ENCODE results near the gene THBD. TPM values are rescaled to one million over a fixed set of nuclear protein-coding genes. Genes with fewer than 3 reads are reported as not detected.

THBD gene
- polyA plus RNA-seq, 3 donors = 7.4 to 194 (median 30.2) TPM

DNA sequence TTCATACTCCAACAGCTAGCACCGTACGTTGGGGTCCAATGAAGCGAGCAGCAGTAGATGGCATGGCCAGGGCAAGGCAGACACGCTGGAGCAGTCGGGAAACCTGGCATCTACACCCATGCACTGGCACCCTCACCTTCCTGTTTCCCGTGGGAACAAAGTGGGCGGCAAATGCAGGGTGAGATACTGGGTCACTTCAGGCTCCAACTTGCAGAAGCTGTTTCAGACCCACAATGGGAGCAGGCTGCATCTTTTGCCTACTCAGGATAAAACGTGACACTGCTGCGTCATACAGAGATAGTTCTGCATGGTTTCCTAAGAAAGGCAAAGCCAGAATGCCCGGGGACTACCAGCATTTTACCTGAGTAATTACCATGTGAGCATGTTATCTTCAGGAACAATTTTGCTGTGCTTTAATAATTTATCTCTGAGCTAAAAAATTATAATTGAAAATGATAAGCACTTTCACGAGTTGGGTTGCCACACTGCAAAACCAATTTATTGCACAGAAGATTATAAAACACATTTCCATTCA, 47.6 kb upstream of the THBD start:
- H4K20me1 ChIP-seq (ENCODE audit: insufficient read depth, low read length) = no peaks in the 10 kb centered on the region
- H3K4me2 ChIP-seq (replicated peaks; ENCODE audit: extremely low read depth, low read length, poor library complexity, severe bottlenecking) = no peak overlapping the region
- Mint-ChIP-seq H3K4me3 (no peak overlapping the region), H3K27me3 (ENCODE audit: low read depth in 3 of 3) (peaks cover 3 to 4% (median 4%) of the 10 kb centered on the region in 3 donors), H3K9me3 (peaks cover 0 to 2% (median 0%) of the 10 kb centered on the region in 7 donors), H3K36me3 (no peaks in the 10 kb centered on the region), H3K27ac (peak overlapping the region in 1 of 7 donors; percentile 31), H3K4me1 (peaks cover 57% of the 10 kb centered on the region)
- no peaks in the 10 kb centered on the region for H3K27me3 ChIP-seq (ENCODE audit: control insufficient read depth in 2 of 2, insufficient read depth in 2 of 2, low read length in 2 of 2)
- H3K9ac ChIP-seq (ENCODE audit: insufficient read depth, low read length, poor library complexity, severe bottlenecking) = no peak overlapping the region
- no peak overlapping the region for H3K27ac ChIP-seq (ENCODE audit: low read depth in 1 of 2, low read length in 2 of 2)
- no peaks in the 10 kb centered on the region for H3K79me2 ChIP-seq (ENCODE audit: insufficient read depth, low read length)
- H3K36me3 ChIP-seq (replicated peaks in 1 of 2; ENCODE audit: control insufficient read depth in 1 of 2, insufficient read depth in 2 of 2, low read length in 2 of 2) = no peaks in the 10 kb centered on the region
- no peak overlapping the region for H3K4me3 ChIP-seq (replicated peaks in 1 of 3; ENCODE audit: low read depth in 2 of 3, low read length in 3 of 3)
- H3K9me3 ChIP-seq (replicated peaks in 1 of 2; ENCODE audit: control insufficient read depth in 1 of 2, insufficient read depth in 1 of 2, low read length in 2 of 2) = no peaks in the 10 kb centered on the region
- no peak overlapping the region for H2AFZ ChIP-seq (ENCODE audit: insufficient read depth, low read depth, low read length, poor library complexity, severe bottlenecking)
- TF ChIP-seq, protein P1, sequence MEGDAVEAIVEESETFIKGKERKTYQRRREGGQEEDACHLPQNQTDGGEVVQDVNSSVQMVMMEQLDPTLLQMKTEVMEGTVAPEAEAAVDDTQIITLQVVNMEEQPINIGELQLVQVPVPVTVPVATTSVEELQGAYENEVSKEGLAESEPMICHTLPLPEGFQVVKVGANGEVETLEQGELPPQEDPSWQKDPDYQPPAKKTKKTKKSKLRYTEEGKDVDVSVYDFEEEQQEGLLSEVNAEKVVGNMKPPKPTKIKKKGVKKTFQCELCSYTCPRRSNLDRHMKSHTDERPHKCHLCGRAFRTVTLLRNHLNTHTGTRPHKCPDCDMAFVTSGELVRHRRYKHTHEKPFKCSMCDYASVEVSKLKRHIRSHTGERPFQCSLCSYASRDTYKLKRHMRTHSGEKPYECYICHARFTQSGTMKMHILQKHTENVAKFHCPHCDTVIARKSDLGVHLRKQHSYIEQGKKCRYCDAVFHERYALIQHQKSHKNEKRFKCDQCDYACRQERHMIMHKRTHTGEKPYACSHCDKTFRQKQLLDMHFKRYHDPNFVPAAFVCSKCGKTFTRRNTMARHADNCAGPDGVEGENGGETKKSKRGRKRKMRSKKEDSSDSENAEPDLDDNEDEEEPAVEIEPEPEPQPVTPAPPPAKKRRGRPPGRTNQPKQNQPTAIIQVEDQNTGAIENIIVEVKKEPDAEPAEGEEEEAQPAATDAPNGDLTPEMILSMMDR (IDR thresholded peaks at IDR 0.05) = no peak
- intact Hi-C loops (cut with micrococcal nuclease) = no loop called here
- DNase-seq = no peak
- 97% methylated on average over 9 of the region's 11 CpGs for WGBS (ENCODE audit: insufficient coverage)
- H3K4me1 ChIP-seq (ENCODE audit: control insufficient read depth in 1 of 2, insufficient read depth in 2 of 2, low read length in 2 of 2) = peaks cover 39 to 54% of the 10 kb centered on the region in 2 donors

DNA sequence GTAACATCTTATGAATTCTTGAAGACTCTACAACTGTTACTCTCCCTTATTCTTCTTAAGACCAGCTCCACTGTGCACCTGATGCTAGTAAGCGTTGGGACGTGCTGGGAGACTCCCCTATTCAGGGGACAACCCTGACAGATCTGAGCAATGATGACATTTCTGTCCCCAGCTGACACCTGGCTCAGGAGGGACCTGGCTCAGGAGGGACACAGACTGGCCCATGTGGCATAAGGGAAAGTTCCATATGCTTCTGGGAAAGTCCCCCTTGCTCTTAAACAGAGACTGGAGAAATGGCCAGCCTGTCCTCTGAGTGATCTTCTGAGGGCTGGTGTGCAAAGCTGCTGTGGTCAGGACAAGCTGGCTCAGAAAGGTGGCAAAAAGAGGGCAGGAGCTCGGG, 46.6 kb upstream of the THBD start:
- peaks cover 3 to 4% (median 4%) of the 10 kb centered on the region in 3 donors for H3K27me3 Mint-ChIP-seq (ENCODE audit: low read depth in 3 of 3)
- no peaks in the 10 kb centered on the region for H3K36me3 Mint-ChIP-seq
- H3K4me1 Mint-ChIP-seq = peaks cover 48% of the 10 kb centered on the region
- TF ChIP-seq, protein P1 (IDR thresholded peaks at IDR 0.05) = no peak
- no peak overlapping the region for H2AFZ ChIP-seq (ENCODE audit: insufficient read depth, low read depth, low read length, poor library complexity, severe bottlenecking)
- no peaks in the 10 kb centered on the region for H3K79me2 ChIP-seq (ENCODE audit: insufficient read depth, low read length)
- peak overlapping the region in 1 of 7 donors; percentile 77 for H3K27ac Mint-ChIP-seq
- H3K27ac ChIP-seq (ENCODE audit: low read depth in 1 of 2, low read length in 2 of 2) = no peak overlapping the region
- intact Hi-C loops (cut with micrococcal nuclease) = no loop called here
- WGBS (ENCODE audit: insufficient coverage) = 93% methylated on average over 2 of the region's 3 CpGs
- peak in 1 of 3 donors; percentile 64 for DNase-seq
- H3K4me3 Mint-ChIP-seq = no peak overlapping the region
- no peak overlapping the region for H3K4me3 ChIP-seq (replicated peaks in 1 of 3; ENCODE audit: low read depth in 2 of 3, low read length in 3 of 3)
- peaks cover 0 to 2% (median 0%) of the 10 kb centered on the region in 7 donors for H3K9me3 Mint-ChIP-seq
- H3K27me3 ChIP-seq (ENCODE audit: control insufficient read depth in 2 of 2, insufficient read depth in 2 of 2, low read length in 2 of 2) = no peaks in the 10 kb centered on the region
- no peaks in the 10 kb centered on the region for H3K9me3 ChIP-seq (replicated peaks in 1 of 2; ENCODE audit: control insufficient read depth in 1 of 2, insufficient read depth in 1 of 2, low read length in 2 of 2)
- no peaks in the 10 kb centered on the region for H3K36me3 ChIP-seq (replicated peaks in 1 of 2; ENCODE audit: control insufficient read depth in 1 of 2, insufficient read depth in 2 of 2, low read length in 2 of 2)
- no peaks in the 10 kb centered on the region for H4K20me1 ChIP-seq (ENCODE audit: insufficient read depth, low read length)
- H3K9ac ChIP-seq (ENCODE audit: insufficient read depth, low read length, poor library complexity, severe bottlenecking) = no peak overlapping the region
- no peak overlapping the region for H3K4me2 ChIP-seq (replicated peaks; ENCODE audit: extremely low read depth, low read length, poor library complexity, severe bottlenecking)
- H3K4me1 ChIP-seq (ENCODE audit: control insufficient read depth in 1 of 2, insufficient read depth in 2 of 2, low read length in 2 of 2) = peaks cover 30 to 47% of the 10 kb centered on the region in 2 donors

Data from CD14-positive monocyte (primary cell).